ENCODE data around the gene RUNX2. TPM values are rescaled to one million over a fixed set of nuclear protein-coding genes. Genes with fewer than 3 reads are reported as not detected.

Gene RUNX2
- total and polyA plus RNA-seq, 2 of the 8 experiments (the other 6 are each of a cell fraction or from before 2014, with no cell fraction given), result 0.26 to 1.2 TPM

DNA sequence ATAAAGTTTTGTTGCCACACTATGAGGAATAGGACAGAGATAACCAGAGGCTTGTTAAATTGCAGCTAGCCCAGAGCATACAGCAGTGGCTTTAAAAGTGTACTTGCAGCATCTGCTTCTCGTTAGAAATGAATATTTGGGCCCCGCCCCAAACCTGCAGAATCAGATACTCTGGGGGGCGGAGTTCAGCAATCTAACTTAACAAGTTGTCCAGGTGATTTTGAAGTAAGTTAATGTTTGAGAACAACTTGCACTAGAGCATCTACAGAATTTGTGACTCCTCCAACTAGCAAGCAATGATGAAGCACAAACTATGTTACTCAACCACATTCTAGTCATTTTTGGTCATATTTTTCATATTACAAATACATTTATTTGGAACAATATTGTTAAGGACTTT is 60.2 kb downstream of the RUNX2 start (continued):
- TF ChIP-seq, protein P1, sequence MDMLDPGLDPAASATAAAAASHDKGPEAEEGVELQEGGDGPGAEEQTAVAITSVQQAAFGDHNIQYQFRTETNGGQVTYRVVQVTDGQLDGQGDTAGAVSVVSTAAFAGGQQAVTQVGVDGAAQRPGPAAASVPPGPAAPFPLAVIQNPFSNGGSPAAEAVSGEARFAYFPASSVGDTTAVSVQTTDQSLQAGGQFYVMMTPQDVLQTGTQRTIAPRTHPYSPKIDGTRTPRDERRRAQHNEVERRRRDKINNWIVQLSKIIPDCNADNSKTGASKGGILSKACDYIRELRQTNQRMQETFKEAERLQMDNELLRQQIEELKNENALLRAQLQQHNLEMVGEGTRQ (IDR thresholded peaks at IDR 0.05; ENCODE audit: low read length), result no peak
- TF ChIP-seq POLR2A (IDR thresholded peaks at IDR 0.05; ENCODE audit: control extremely low read depth in 1 of 2, low read depth in 2 of 2, low read length in 2 of 2) (no peak), E2F6 (IDR thresholded peaks at IDR 0.05) (no peak)

Measured in H1 (cell line).